NB4 (cell line): ENCODE data around the gene INSIG2.

ENCODE experiments used
- CTCF ChIP-seq: IDR thresholded peaks from one replicate; pipeline ENCODE4 v1.5.1; 2012; ENCODE audit warnings: low read depth, low read length
- MAX ChIP-seq: IDR thresholded peaks from 2 replicates; pipeline ENCODE4 v1.6.1; 2011; ENCODE audit warnings: low read depth, low read length
- MYC ChIP-seq: IDR thresholded peaks from 2 replicates; pipeline ENCODE4 v1.6.1; 2011; ENCODE audit warnings: low read depth, low read length
- POLR2A ChIP-seq: IDR thresholded peaks from 2 replicates; pipeline ENCODE4 v1.6.1; 2011; ENCODE audit warnings: mild to moderate bottlenecking; ENCODE audit not compliant: insufficient read length; ENCODE audit errors: extremely low read depth

- TF ChIP-seq CTCF: no peak
- no peak for TF ChIP-seq POLR2A
- TF ChIP-seq MAX: no peak
- TF ChIP-seq MYC: no peak
These were observed 62.0 kb downstream of the INSIG2 start for GRCh38 chr2:118150294-118150693.
